ENCODE measurements around the gene PPP2R5D.

Gene PPP2R5D

GRCh38 chr6:43054206-43054943, 70.0 kb downstream of the PPP2R5D start:
- no peak for TF ChIP-seq MAX (IDR thresholded peaks at IDR 0.05)
- TF ChIP-seq RAD21 (IDR thresholded peaks at IDR 0.05; ENCODE audit: low read depth): no peak
- no peak for TF ChIP-seq FOXM1 (IDR thresholded peaks at IDR 0.05; ENCODE audit: borderline replicate concordance, low read depth)
- TF ChIP-seq TCF12 (IDR thresholded peaks at IDR 0.05; ENCODE audit: low read depth): 0 out of 2 replicates have a peak, but pooled peaks have one; percentile 3
- TF ChIP-seq EGR1 (IDR thresholded peaks at IDR 0.05): no peak
- TF ChIP-seq ZBTB7A (IDR thresholded peaks at IDR 0.05; ENCODE audit: low read depth): no peak
- TF ChIP-seq CREB1 (IDR thresholded peaks at IDR 0.05; ENCODE audit: low read depth): no peak

GRCh38 chr6:43055966-43056365, 71.6 kb downstream of the PPP2R5D start:
- TF ChIP-seq ZBTB7A (IDR thresholded peaks at IDR 0.05; ENCODE audit: low read depth) (no peak), YY1 (IDR thresholded peaks at IDR 0.05; ENCODE audit: low read depth) (no peak), EGR1 (IDR thresholded peaks at IDR 0.05) (no peak), REST (IDR thresholded peaks at IDR 0.05; ENCODE audit: low read depth) (no peak), NFIC (IDR thresholded peaks at IDR 0.05) (no peak), RAD21 (IDR thresholded peaks at IDR 0.05; ENCODE audit: low read depth) (no peak), FOXM1 (IDR thresholded peaks at IDR 0.05; ENCODE audit: borderline replicate concordance, low read depth) (no peak), EP300 (IDR thresholded peaks at IDR 0.05; ENCODE audit: borderline replicate concordance) (no peak), MAX (IDR thresholded peaks at IDR 0.05) (no peak), TAF1 (IDR thresholded peaks at IDR 0.05; ENCODE audit: low read depth) (no peak), TCF12 (IDR thresholded peaks at IDR 0.05; ENCODE audit: low read depth) (no peak), CEBPB (IDR thresholded peaks at IDR 0.05) (no peak), TEAD4 (IDR thresholded peaks at IDR 0.05) (no peak), CREB1 (IDR thresholded peaks at IDR 0.05; ENCODE audit: low read depth) (no peak), USF1 (IDR thresholded peaks at IDR 0.05) (no peak)

- TF ChIP-seq TEAD4 (IDR thresholded peaks at IDR 0.05) (no peak), TCF12 (IDR thresholded peaks at IDR 0.05; ENCODE audit: low read depth) (no peak), EP300 (IDR thresholded peaks at IDR 0.05; ENCODE audit: borderline replicate concordance) (no peak), CEBPB (IDR thresholded peaks at IDR 0.05) (no peak), RAD21 (IDR thresholded peaks at IDR 0.05; ENCODE audit: low read depth) (no peak), USF1 (IDR thresholded peaks at IDR 0.05) (no peak)
Measured at GRCh38 chr6:43058531-43058930, 74.2 kb downstream of the PPP2R5D start.

GRCh38 chr6:43059168-43060033, 75.0 kb downstream of the PPP2R5D start, which contains the start of the genes KLC4 and MRPL2:
TSS of gene KLC4 (plus strand) at chr6:43059631. CDS start at chr6:43061336, 1,705 bp downstream.
TSS of gene MRPL2 (minus strand) at chr6:43059434. CDS start at chr6:43059381, 53 bp downstream.
- TF ChIP-seq YY1 (IDR thresholded peaks at IDR 0.05; ENCODE audit: low read depth) (peak; percentile 95), CREB1 (IDR thresholded peaks at IDR 0.05; ENCODE audit: low read depth) (peak; percentile 99), MAX (IDR thresholded peaks at IDR 0.05) (peak; percentile 67), NFIC (IDR thresholded peaks at IDR 0.05) (0 out of 2 replicates have a peak, but pooled peaks have one; percentile 9), CEBPB (IDR thresholded peaks at IDR 0.05) (no peak; the same call in 1 of the 2 replicates), USF1 (IDR thresholded peaks at IDR 0.05) (peak; percentile 80), TCF12 (IDR thresholded peaks at IDR 0.05; ENCODE audit: low read depth) (no peak; the same call in none of the 2 replicates), EP300 (IDR thresholded peaks at IDR 0.05; ENCODE audit: borderline replicate concordance) (no peak), TEAD4 (IDR thresholded peaks at IDR 0.05) (no peak), TAF1 (IDR thresholded peaks at IDR 0.05; ENCODE audit: low read depth) (peak; percentile 72; the same call in 1 of the 2 replicates)

- no peak for TF ChIP-seq RAD21 (IDR thresholded peaks at IDR 0.05; ENCODE audit: low read depth)
- no peak for TF ChIP-seq REST (IDR thresholded peaks at IDR 0.05; ENCODE audit: low read depth)
- 0 out of 2 replicates have a peak, but pooled peaks have one; percentile 15 for TF ChIP-seq USF1 (IDR thresholded peaks at IDR 0.05)
Measured at GRCh38 chr6:43060034-43060754, 75.8 kb downstream of the PPP2R5D start.
